ENCODE data around the gene TMEM151B.

Gene TMEM151B

GRCh38 chr6:44247338-44248302 is 22.6 kb upstream of the TMEM151B start:
- H3K9me3 ChIP-seq: no peaks in the 10 kb centered on the region
- H3K36me3 ChIP-seq: peaks cover 38 to 42% (median 41%) of the 10 kb centered on the region in 3 donors
- DNase-seq: peak; percentile 80 to 90
- H3K27ac ChIP-seq: peak overlapping the region; percentile 97 to 98
- TF ChIP-seq, protein P1, sequence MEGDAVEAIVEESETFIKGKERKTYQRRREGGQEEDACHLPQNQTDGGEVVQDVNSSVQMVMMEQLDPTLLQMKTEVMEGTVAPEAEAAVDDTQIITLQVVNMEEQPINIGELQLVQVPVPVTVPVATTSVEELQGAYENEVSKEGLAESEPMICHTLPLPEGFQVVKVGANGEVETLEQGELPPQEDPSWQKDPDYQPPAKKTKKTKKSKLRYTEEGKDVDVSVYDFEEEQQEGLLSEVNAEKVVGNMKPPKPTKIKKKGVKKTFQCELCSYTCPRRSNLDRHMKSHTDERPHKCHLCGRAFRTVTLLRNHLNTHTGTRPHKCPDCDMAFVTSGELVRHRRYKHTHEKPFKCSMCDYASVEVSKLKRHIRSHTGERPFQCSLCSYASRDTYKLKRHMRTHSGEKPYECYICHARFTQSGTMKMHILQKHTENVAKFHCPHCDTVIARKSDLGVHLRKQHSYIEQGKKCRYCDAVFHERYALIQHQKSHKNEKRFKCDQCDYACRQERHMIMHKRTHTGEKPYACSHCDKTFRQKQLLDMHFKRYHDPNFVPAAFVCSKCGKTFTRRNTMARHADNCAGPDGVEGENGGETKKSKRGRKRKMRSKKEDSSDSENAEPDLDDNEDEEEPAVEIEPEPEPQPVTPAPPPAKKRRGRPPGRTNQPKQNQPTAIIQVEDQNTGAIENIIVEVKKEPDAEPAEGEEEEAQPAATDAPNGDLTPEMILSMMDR (IDR thresholded peaks at IDR 0.05): no peak
- no peaks in the 10 kb centered on the region for H3K27me3 ChIP-seq
- peaks cover 0 to 37% (median 28%) of the 10 kb centered on the region in 4 donors for H3K4me1 ChIP-seq
- peak overlapping the region; percentile 71 to 74 for H3K4me3 ChIP-seq
- intact Hi-C loops (cut with DNase I; ENCODE audit: low total_unique reads): no loop called here

DNA sequence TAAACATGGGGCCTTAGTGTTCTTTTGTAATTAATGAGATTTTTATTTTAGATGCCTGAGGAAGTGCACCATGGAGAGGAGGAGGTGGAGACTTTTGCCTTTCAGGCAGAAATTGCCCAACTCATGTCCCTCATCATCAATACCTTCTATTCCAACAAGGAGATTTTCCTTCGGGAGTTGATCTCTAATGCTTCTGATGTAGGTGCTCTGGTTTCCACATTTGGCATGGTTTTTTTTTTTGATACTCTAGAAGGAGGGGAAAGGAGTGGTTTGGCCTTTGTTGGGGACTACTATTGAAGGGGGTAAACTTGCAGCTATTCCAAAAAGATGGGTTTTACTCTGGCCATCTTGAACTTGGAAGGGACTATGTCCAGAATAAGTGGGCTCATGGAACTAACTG is 21.7 kb upstream of the TMEM151B start:
- Histone ChIP-seq H3K4me3 (peak overlapping the region; percentile 71 to 74), H3K27ac (peak overlapping the region; percentile 97 to 98), H3K27me3 (no peaks in the 10 kb centered on the region), H3K9me3 (no peaks in the 10 kb centered on the region), H3K36me3 (peaks cover 48 to 51% (median 51%) of the 10 kb centered on the region in 3 donors), H3K4me1 (peaks cover 0 to 37% (median 28%) of the 10 kb centered on the region in 4 donors)
- no peak for DNase-seq
- TF ChIP-seq, protein P1 (IDR thresholded peaks at IDR 0.05): no peak
- intact Hi-C loops (cut with DNase I; ENCODE audit: low total_unique reads): no loop called here

GRCh38 chr6:44249082-44249748 is 21.0 kb upstream of the TMEM151B start:
- peaks cover 0 to 37% (median 28%) of the 10 kb centered on the region in 4 donors for H3K4me1 ChIP-seq

GRCh38 chr6:44250067-44250717 is 20.1 kb upstream of the TMEM151B start:
- no peaks in the 10 kb centered on the region for H3K9me3 ChIP-seq
- H3K27ac ChIP-seq: no peak overlapping the region
- DNase-seq: no peak
- no peak overlapping the region for H3K4me3 ChIP-seq
- intact Hi-C loops (cut with DNase I; ENCODE audit: low total_unique reads): no loop called here
- H3K4me1 ChIP-seq: peaks cover 0 to 37% (median 28%) of the 10 kb centered on the region in 4 donors
- peaks cover 61 to 68% (median 67%) of the 10 kb centered on the region in 3 donors for H3K36me3 ChIP-seq
- TF ChIP-seq, protein P1 (IDR thresholded peaks at IDR 0.05): no peak
- H3K27me3 ChIP-seq: no peaks in the 10 kb centered on the region

More at GRCh38 chr6:44249082-44249748, 21.0 kb upstream of the TMEM151B start:
- Histone ChIP-seq H3K27me3 (no peaks in the 10 kb centered on the region), H3K27ac (peak overlapping the region; percentile 97 to 98), H3K4me3 (peak overlapping the region; percentile 71 to 74), H3K9me3 (no peaks in the 10 kb centered on the region), H3K36me3 (peaks cover 54 to 58% (median 57%) of the 10 kb centered on the region in 3 donors)
- intact Hi-C loops (cut with DNase I; ENCODE audit: low total_unique reads): no loop called here
- TF ChIP-seq, protein P1 (IDR thresholded peaks at IDR 0.05): no peak
- DNase-seq: no peak

- H3K27ac ChIP-seq: no peak overlapping the region
- no peaks in the 10 kb centered on the region for H3K27me3 ChIP-seq
- peaks cover 0 to 32% (median 26%) of the 10 kb centered on the region in 4 donors for H3K4me1 ChIP-seq
- no peak for DNase-seq
- intact Hi-C loops (cut with DNase I; ENCODE audit: low total_unique reads): no loop called here
- H3K9me3 ChIP-seq: no peaks in the 10 kb centered on the region
- H3K4me3 ChIP-seq: no peak overlapping the region
- H3K36me3 ChIP-seq: peaks cover 61 to 71% (median 70%) of the 10 kb centered on the region in 3 donors
- TF ChIP-seq, protein P1 (IDR thresholded peaks at IDR 0.05): no peak
Measured at GRCh38 chr6:44250718-44251123, 19.5 kb upstream of the TMEM151B start.

Measured in tibial artery (tissue), 4 donors.